ENCODE data around the gene RSAD2.

Gene RSAD2

GRCh38 chr2:6945821-6946220 is 68.2 kb downstream of the RSAD2 start:
- DNase-seq (ENCODE audit: low spot score) = no peak

DNA sequence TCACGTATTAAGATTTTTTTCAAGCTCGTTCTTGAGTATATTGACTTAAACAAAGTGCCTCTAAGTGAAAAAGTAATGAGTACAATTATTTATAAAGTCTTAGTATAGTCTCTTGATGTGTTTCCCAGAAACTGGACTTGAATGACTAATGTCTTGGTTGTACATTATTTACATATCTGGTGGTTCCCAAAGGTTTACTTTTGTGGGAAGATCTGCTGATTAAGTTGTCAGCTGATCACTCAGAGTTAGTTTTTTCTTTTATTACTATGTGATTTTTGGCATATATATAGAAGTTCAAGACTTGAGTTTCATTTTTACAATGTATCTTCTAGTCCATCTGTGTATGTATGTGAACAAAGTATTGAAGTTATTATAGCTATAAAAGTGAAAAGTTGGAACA is 69.1 kb downstream of the RSAD2 start:
- DNase-seq (ENCODE audit: low spot score) = no peak
